HG02642 (cell line): ENCODE measurements around the gene DLG2.

ENCODE experiments used
- ATAC-seq: cut with Tn5 transposase; IDR thresholded peaks from one replicate; pipeline ENCODE4 v1.9.1; 2021; ENCODE audit warnings: mild to moderate bottlenecking; ENCODE audit not compliant: unreplicated experiment, poor library complexity

DLG2 gene

GRCh38 chr11:83711106-83711527 lies 1916.0 kb downstream of the DLG2 start:
- ATAC-seq, result no peak

GRCh38 chr11:83709434-83709833 lies 1917.7 kb downstream of the DLG2 start:
- ATAC-seq, result no peak

- ATAC-seq, result no peak
These were observed 1920.6 kb downstream of the DLG2 start for GRCh38 chr11:83706566-83706965.

- ATAC-seq, result no peak
These were observed 1924.3 kb downstream of the DLG2 start for GRCh38 chr11:83702796-83703195.

GRCh38 chr11:83697518-83697917 lies 1929.6 kb downstream of the DLG2 start:
- no peak for ATAC-seq

GRCh38 chr11:83695046-83695445 lies 1932.1 kb downstream of the DLG2 start:
- no peak for ATAC-seq

GRCh38 chr11:83694191-83694910 lies 1932.8 kb downstream of the DLG2 start:
- no peak for ATAC-seq

- no peak for ATAC-seq
These were observed 1933.7 kb downstream of the DLG2 start for GRCh38 chr11:83693306-83693992.

GRCh38 chr11:83692675-83693074 lies 1934.5 kb downstream of the DLG2 start:
- ATAC-seq, result no peak

- ATAC-seq, result no peak
These were observed 1935.6 kb downstream of the DLG2 start for GRCh38 chr11:83691451-83691950.

- ATAC-seq, result no peak
These were observed 1937.9 kb downstream of the DLG2 start for GRCh38 chr11:83689144-83689780.

GRCh38 chr11:83687787-83688186 lies 1939.4 kb downstream of the DLG2 start:
- ATAC-seq, result no peak

- no peak for ATAC-seq
These were observed 1941.4 kb downstream of the DLG2 start for GRCh38 chr11:83685730-83686129.

- ATAC-seq, result no peak
These were observed 1943.1 kb downstream of the DLG2 start for GRCh38 chr11:83684071-83684470.

GRCh38 chr11:83682611-83682973 lies 1944.6 kb downstream of the DLG2 start:
- peak; percentile 95 for ATAC-seq

- ATAC-seq, result no peak
These were observed 1945.1 kb downstream of the DLG2 start for GRCh38 chr11:83681906-83682610.

- peak; percentile 59 for ATAC-seq
These were observed 1945.9 kb downstream of the DLG2 start for GRCh38 chr11:83681031-83681781.

- ATAC-seq, result no peak
These were observed 1946.8 kb downstream of the DLG2 start for GRCh38 chr11:83680321-83680720.

- no peak for ATAC-seq
These were observed 1948.1 kb downstream of the DLG2 start for GRCh38 chr11:83678831-83679584.
